Neural cell (in vitro differentiated cells): ENCODE measurements around the gene KDM4C. TPM values are rescaled to one million over a fixed set of nuclear protein-coding genes. Genes with fewer than 3 reads are reported as not detected.

Experiments used
- H2AFZ ChIP-seq: fragments of 200-600, 300-800 bp; sonication (generic), shearing (Covaris generic); 2 replicates; pipeline ENCODE4 v1.6.0; 2014; ENCODE audit warnings: low read depth, mild to moderate bottlenecking, antibody characterized with exemption, low read length, moderate library complexity
- H3F3A ChIP-seq: fragments of 200-600 bp; shearing (Covaris generic); 2 replicates; pipeline ENCODE4 v1.6.1; 2016; ENCODE audit warnings: mild to moderate bottlenecking, moderate library complexity, mixed read lengths, antibody characterized with exemption, low read length; ENCODE audit not compliant: insufficient read depth, poor library complexity, severe bottlenecking
- H3K27ac ChIP-seq: fragments of 200-600, 300-800 bp; sonication (generic), shearing (Covaris generic); 2 replicates; pipeline ENCODE4 v1.5.1; 2014; ENCODE audit warnings: mild to moderate bottlenecking, low read length, moderate library complexity
- H3K27me3 ChIP-seq: fragments of 300-800, 200-600 bp; sonication (generic), shearing (Covaris generic); 2 replicates; pipeline ENCODE4 v1.6.0; 2014; ENCODE audit warnings: mild to moderate bottlenecking, low read depth, low read length, moderate library complexity; ENCODE audit not compliant: insufficient read depth
- H3K36me3 ChIP-seq: fragments of 300-800, 200-600 bp; sonication (generic), shearing (Covaris generic); 2 replicates; pipeline ENCODE4 v1.5.1; 2014; ENCODE audit warnings: mild to moderate bottlenecking, antibody characterized with exemption, low read length, moderate library complexity; ENCODE audit not compliant: insufficient read depth
- H3K4me2 ChIP-seq: fragments of 300-800, 200-600 bp; sonication (generic), shearing (Covaris generic); 2 replicates; pipeline ENCODE4 v1.6.0; 2014; ENCODE audit warnings: mild to moderate bottlenecking, low read length
- H3K4me3 ChIP-seq: fragments of 300-800, 200-600 bp; sonication (generic), shearing (Covaris generic); 2 replicates; pipeline ENCODE4 v1.5.1; 2014; ENCODE audit warnings: mild to moderate bottlenecking, low read length, moderate library complexity
- H3K79me2 ChIP-seq: fragments of 200-600 bp; shearing (Covaris generic); replicated peaks from 2 replicates; pipeline ENCODE4 v1.6.0; 2014; ENCODE audit warnings: mild to moderate bottlenecking, low read length, moderate library complexity; ENCODE audit not compliant: insufficient read depth
- H3K9ac ChIP-seq: fragments of 300-800, 200-600 bp; sonication (generic), shearing (Covaris generic); 2 replicates; pipeline ENCODE4 v1.6.1; 2016; ENCODE audit warnings: mild to moderate bottlenecking, low read length, mixed read lengths
- H3K9me2 ChIP-seq: fragments of 200-600 bp; shearing (Covaris generic); 2 replicates; pipeline ENCODE4 v1.6.1; 2016; ENCODE audit warnings: mild to moderate bottlenecking, low read length, mixed read lengths; ENCODE audit not compliant: insufficient read depth
- H3K9me3 ChIP-seq: fragments of 200-600, 300-800 bp; sonication (generic), shearing (Covaris generic); 2 replicates; pipeline ENCODE4 v1.6.1; 2016; ENCODE audit warnings: mild to moderate bottlenecking, mixed run types, low read length, moderate library complexity, mixed read lengths
- H4K20me1 ChIP-seq: fragments of 200-600 bp; shearing (Covaris generic); 2 replicates; pipeline ENCODE4 v1.6.1; 2016; ENCODE audit warnings: mild to moderate bottlenecking, mixed run types; ENCODE audit not compliant: insufficient read depth
- CTCF ChIP-seq: fragments of 450-650 bp; IDR thresholded peaks from 2 replicates; pipeline ENCODE4 v1.5.1; 2014; ENCODE audit warnings: antibody characterized with exemption, mild to moderate bottlenecking, moderate library complexity; ENCODE audit not compliant: poor library complexity, severe bottlenecking
- EP300 ChIP-seq: fragments of 450-650 bp; conservative IDR thresholded peaks from 2 replicates; pipeline ENCODE4 v1.6.1; 2014; ENCODE audit warnings: antibody characterized with exemption, mild to moderate bottlenecking, moderate library complexity; ENCODE audit not compliant: poor library complexity, severe bottlenecking
- EZH2 ChIP-seq: fragments of 200-600, 300-800 bp; shearing (Covaris generic), sonication (generic); IDR thresholded peaks from 2 replicates; pipeline ENCODE4 v1.6.1; 2014; ENCODE audit warnings: antibody characterized with exemption, low read length, borderline replicate concordance, mild to moderate bottlenecking; ENCODE audit not compliant: insufficient read depth, poor library complexity, severe bottlenecking
- MXI1 ChIP-seq: fragments of 450-650 bp; conservative IDR thresholded peaks from 2 replicates; pipeline ENCODE4 v1.6.1; 2014; ENCODE audit warnings: antibody characterized with exemption, mild to moderate bottlenecking; ENCODE audit not compliant: poor library complexity, severe bottlenecking
- POLR2AphosphoS5 ChIP-seq: IDR thresholded peaks from 2 replicates; pipeline ENCODE4 v1.6.1; 2012
- RAD21 ChIP-seq: fragments of 450-650 bp; conservative IDR thresholded peaks from 2 replicates; pipeline ENCODE4 v1.6.1; 2014; ENCODE audit warnings: antibody characterized with exemption, mild to moderate bottlenecking, moderate library complexity
- REST ChIP-seq: IDR thresholded peaks from 2 replicates; pipeline ENCODE4 v1.6.1; 2012; ENCODE audit warnings: borderline replicate concordance
- SMC3 ChIP-seq: fragments of 450-650 bp; conservative IDR thresholded peaks from 2 replicates; pipeline ENCODE4 v1.6.1; 2014; ENCODE audit warnings: antibody characterized with exemption, mild to moderate bottlenecking, moderate library complexity; ENCODE audit not compliant: poor library complexity
- TAF1 ChIP-seq: IDR thresholded peaks from 2 replicates; pipeline ENCODE4 v1.6.1; 2012; ENCODE audit warnings: low read depth
- polyA plus RNA-seq: library from polyadenylated mRNA; depleted of rRNA; stranded (reverse); fragments of >200 nt; gene quantifications from 2 replicates; pipeline ENCODE4 v1.2.3, GENCODE V29; 2014

KDM4C gene
- polyA plus RNA-seq, 1 donor from 2014 or later, result 21.1 TPM

- Histone ChIP-seq H3K27ac (no peak overlapping the region), H2AFZ (no peak overlapping the region), H3F3A (no peaks in the 10 kb centered on the region), H3K9me3 (no peaks in the 10 kb centered on the region), H3K9me2 (no peaks in the 10 kb centered on the region), H3K27me3 (no peaks in the 10 kb centered on the region), H3K4me3 (no peak overlapping the region), H3K4me2 (no peak overlapping the region), H4K20me1 (no peaks in the 10 kb centered on the region), H3K9ac (no peak overlapping the region), H3K36me3 (no peaks in the 10 kb centered on the region), H3K79me2 (no peaks in the 10 kb centered on the region)
- TF ChIP-seq EP300, result no peak
- TF ChIP-seq TAF1, result no peak
- no peak for TF ChIP-seq SMC3
- TF ChIP-seq MXI1, result no peak
- no peak for TF ChIP-seq POLR2AphosphoS5
- no peak for TF ChIP-seq CTCF
- no peak for TF ChIP-seq RAD21
- no peak for TF ChIP-seq REST
- TF ChIP-seq EZH2, result no peak
Measured at GRCh38 chr9:6894135-6894534, 136.4 kb downstream of the KDM4C start.

- H3K36me3 ChIP-seq, result no peaks in the 10 kb centered on the region
- TF ChIP-seq RAD21, result no peak
- TF ChIP-seq TAF1, result no peak
- TF ChIP-seq MXI1, result no peak
- no peak for TF ChIP-seq CTCF
- no peak overlapping the region for H3K27ac ChIP-seq
- H3K9me3 ChIP-seq, result no peaks in the 10 kb centered on the region
- H2AFZ ChIP-seq, result no peak overlapping the region
- H3K4me2 ChIP-seq, result no peak overlapping the region
- no peaks in the 10 kb centered on the region for H3K27me3 ChIP-seq
- no peaks in the 10 kb centered on the region for H3K9me2 ChIP-seq
- H3F3A ChIP-seq, result no peaks in the 10 kb centered on the region
- H4K20me1 ChIP-seq, result no peaks in the 10 kb centered on the region
- no peaks in the 10 kb centered on the region for H3K79me2 ChIP-seq
- no peak overlapping the region for H3K4me3 ChIP-seq
- H3K9ac ChIP-seq, result no peak overlapping the region
Measured at GRCh38 chr9:6895754-6896153, 138.0 kb downstream of the KDM4C start.
